Stomach (tissue), 4 donors: ENCODE results near the gene ATAD3B.

ENCODE experiments used
- EP300 ChIP-seq: sonication (generic); formaldehyde crosslinking; IDR thresholded peaks from one replicate; pipeline ENCODE4 v1.6.1; 2017; ENCODE audit warnings: antibody characterized with exemption
- POLR2A ChIP-seq, 4 donors: fragments of 450-650 bp; IDR thresholded peaks; one replicate each; pipeline ENCODE4 v1.6.1; 2016; ENCODE audit warnings: antibody characterized with exemption in 4 of 4, control low read depth in 2 of 4, mild to moderate bottlenecking in 1 of 4, moderate library complexity in 1 of 4
- POLR2AphosphoS5 ChIP-seq, 3 donors: sonication (generic); formaldehyde crosslinking; IDR thresholded peaks; one replicate each; pipeline ENCODE4 v1.6.1; 2016; ENCODE audit warnings: antibody characterized with exemption in 3 of 3
- TF ChIP-seq, protein P1 (sequence below), 7 experiments: fragments of 450-650 bp in 4 of 7; fragments of 200-600 bp in 3 of 7; sonication (generic) in 3 of 7; IDR thresholded peaks; one replicate each; pipeline ENCODE4 v1.5.1; 2016 to 2019; ENCODE audit warnings: antibody characterized with exemption in 7 of 7, control low read depth in 2 of 7, mild to moderate bottlenecking in 1 of 7

DNA sequence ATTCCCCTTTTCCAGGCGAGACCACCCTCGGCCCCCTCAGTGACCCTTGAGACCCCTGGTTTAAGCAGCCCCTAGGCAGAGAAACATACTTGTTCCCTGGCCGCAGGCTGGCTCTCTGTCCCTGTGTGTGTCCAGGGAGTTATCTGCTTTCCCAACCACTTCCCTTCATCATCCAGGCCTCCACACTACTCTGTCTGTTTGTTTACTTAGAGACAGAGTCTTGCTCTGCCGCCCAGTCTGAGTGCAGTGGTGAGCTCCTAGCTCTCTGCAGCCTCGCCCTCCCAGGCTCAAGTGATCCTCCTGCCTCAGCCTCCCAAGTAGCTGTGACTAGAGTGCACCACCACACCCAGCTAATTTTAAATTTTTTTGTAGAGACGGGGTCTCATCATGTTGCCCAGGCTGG lies 41.9 kb upstream of the ATAD3B start:
- no peak for TF ChIP-seq POLR2A (IDR thresholded peaks at IDR 0.05)
- TF ChIP-seq, protein P1, sequence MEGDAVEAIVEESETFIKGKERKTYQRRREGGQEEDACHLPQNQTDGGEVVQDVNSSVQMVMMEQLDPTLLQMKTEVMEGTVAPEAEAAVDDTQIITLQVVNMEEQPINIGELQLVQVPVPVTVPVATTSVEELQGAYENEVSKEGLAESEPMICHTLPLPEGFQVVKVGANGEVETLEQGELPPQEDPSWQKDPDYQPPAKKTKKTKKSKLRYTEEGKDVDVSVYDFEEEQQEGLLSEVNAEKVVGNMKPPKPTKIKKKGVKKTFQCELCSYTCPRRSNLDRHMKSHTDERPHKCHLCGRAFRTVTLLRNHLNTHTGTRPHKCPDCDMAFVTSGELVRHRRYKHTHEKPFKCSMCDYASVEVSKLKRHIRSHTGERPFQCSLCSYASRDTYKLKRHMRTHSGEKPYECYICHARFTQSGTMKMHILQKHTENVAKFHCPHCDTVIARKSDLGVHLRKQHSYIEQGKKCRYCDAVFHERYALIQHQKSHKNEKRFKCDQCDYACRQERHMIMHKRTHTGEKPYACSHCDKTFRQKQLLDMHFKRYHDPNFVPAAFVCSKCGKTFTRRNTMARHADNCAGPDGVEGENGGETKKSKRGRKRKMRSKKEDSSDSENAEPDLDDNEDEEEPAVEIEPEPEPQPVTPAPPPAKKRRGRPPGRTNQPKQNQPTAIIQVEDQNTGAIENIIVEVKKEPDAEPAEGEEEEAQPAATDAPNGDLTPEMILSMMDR (IDR thresholded peaks at IDR 0.05): no peak
- TF ChIP-seq EP300: no peak
- TF ChIP-seq POLR2AphosphoS5 (IDR thresholded peaks at IDR 0.05): no peak
